Fibroblast of the aortic adventitia (primary cell): ENCODE results near the gene RFTN2. TPM values are rescaled to one million over a fixed set of nuclear protein-coding genes. Genes with fewer than 3 reads are reported as not detected.
"Not testable (repeated sequence)": the region's sequence is repeated elsewhere in the genome, so short reads cannot be mapped to it uniquely, and the experiment has no call there.

Experiments
- DNase-seq: peaks from one replicate; pipeline ENCODE4 v3.0.0-alpha.2; 2010; ENCODE audit warnings: low read depth
- H3K4me3 ChIP-seq: 2 replicates; pipeline ENCODE4 v1.5.1; 2011; ENCODE audit warnings: low read depth, mild to moderate bottlenecking, control low read depth, low read length, moderate library complexity
- total RNA-seq: library from RNA; depleted of rRNA; stranded (reverse); fragments of >200 nt; gene quantifications from 2 replicates; pipeline ENCODE4 v1.2.3, GENCODE V29; 2012; ENCODE audit warnings: low replicate concordance
- TF ChIP-seq, protein P1 (sequence below): IDR thresholded peaks from 2 replicates; pipeline ENCODE4 v1.5.1; 2011; ENCODE audit warnings: mild to moderate bottlenecking, low read length, control low read depth, inconsistent platforms; ENCODE audit not compliant: insufficient read depth

The RFTN2 gene
- total RNA-seq, 1 donor: 6.4 TPM

DNA sequence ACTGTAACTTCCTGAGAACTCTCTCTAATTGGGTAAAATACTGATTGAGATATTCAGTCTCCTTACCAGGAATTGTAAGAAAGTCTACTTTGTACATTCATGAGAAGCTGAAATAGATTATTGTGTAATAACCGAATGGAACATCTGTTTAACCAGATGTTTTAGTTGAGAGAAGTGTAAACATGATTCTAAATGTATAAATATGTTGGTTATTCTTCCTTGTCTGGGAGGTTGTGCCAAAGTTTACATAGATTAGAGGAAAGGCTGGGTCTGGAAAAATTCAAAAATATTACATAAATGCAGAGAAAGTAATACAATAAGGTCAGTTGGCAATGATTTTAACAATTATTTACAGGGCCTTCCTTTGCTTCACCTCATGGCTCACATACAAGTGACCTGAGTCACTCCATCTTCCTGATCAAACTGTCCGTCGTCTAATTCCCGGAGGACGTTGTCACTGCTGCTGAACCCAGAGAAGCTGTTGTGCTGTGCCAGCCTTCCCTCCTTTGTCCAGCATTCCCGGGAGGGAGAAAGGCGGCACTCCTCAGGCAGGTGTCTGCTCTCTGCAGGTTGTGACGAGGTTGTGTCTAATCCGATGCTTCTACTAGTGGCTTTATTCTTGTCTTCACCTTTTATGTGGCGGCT, 103.6 kb downstream of the RFTN2 start:
- H3K4me3 ChIP-seq: no peak overlapping the region
- peak; percentile 32 for DNase-seq
- TF ChIP-seq, protein P1, sequence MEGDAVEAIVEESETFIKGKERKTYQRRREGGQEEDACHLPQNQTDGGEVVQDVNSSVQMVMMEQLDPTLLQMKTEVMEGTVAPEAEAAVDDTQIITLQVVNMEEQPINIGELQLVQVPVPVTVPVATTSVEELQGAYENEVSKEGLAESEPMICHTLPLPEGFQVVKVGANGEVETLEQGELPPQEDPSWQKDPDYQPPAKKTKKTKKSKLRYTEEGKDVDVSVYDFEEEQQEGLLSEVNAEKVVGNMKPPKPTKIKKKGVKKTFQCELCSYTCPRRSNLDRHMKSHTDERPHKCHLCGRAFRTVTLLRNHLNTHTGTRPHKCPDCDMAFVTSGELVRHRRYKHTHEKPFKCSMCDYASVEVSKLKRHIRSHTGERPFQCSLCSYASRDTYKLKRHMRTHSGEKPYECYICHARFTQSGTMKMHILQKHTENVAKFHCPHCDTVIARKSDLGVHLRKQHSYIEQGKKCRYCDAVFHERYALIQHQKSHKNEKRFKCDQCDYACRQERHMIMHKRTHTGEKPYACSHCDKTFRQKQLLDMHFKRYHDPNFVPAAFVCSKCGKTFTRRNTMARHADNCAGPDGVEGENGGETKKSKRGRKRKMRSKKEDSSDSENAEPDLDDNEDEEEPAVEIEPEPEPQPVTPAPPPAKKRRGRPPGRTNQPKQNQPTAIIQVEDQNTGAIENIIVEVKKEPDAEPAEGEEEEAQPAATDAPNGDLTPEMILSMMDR: no peak

DNA sequence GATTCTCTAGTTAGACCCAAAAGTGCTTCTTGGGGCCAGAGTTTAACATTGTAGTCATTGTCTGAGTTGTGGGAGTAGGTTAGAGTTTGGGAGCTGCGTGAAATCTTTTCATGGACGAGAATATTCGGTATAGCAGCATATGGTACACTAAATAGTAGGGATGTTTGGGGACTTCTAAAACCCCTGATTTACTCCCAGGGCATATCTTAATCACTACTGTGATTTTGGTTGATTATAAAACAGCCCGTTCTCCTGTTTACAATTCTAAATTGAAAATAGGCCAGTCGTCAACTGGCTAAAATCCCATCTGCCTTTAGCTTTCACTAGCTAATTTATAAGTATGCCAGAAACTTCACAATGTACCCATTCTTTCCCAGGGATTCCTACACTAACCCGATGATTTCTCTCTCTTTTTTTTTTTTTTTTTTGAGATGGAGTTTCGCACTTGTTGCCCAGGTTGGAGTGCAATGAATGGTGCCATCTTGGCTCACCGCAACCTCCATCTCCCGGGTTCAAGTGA, 115.2 kb downstream of the RFTN2 start:
- no peak for DNase-seq
- H3K4me3 ChIP-seq: no peak overlapping the region
- TF ChIP-seq, protein P1: no peak

DNA sequence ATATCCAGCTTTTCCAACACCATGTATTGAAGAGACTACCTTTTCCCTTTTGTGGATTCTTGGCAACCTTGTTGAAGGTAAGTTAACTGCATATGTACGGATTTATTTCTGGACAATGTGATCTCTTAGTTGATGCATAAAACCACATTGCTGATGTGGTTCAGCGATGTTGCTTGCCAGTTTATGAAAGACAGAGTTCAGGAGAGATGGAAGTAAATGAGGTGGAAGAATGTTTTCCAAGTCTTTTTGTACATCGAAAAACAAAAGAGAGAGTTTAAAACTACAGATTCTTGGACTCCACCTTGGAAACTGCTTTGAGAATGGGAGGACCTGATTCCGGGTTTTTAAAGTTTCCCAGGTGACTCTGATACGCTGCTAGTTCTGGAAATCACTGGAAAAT, 115.7 kb downstream of the RFTN2 start:
- DNase-seq: no peak
- TF ChIP-seq, protein P1: no peak

DNA sequence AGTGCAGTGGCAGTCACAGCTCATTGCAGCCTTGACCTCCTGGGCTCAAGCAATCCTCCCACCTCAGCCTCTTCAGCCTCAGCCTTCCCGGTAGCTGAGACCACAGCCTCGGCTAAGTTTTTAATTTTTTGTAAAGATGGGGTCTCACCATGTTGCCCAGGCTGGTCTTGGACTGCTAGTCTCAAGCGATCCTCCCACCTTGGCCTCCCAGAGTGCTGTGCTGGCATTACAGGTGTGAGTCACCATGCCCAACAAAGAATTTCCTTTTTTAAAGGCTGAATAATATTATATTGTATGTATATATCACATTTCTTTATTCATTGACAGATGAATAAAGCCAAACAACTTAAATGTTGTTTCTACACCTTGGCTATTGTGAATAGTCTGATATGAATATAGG, 117.0 kb downstream of the RFTN2 start:
- TF ChIP-seq, protein P1: no peak
- no peak for DNase-seq
- H3K4me3 ChIP-seq: no peak overlapping the region

More for the DNA sequence above, 115.7 kb downstream of the RFTN2 start:
- H3K4me3 ChIP-seq: no peak overlapping the region

DNA sequence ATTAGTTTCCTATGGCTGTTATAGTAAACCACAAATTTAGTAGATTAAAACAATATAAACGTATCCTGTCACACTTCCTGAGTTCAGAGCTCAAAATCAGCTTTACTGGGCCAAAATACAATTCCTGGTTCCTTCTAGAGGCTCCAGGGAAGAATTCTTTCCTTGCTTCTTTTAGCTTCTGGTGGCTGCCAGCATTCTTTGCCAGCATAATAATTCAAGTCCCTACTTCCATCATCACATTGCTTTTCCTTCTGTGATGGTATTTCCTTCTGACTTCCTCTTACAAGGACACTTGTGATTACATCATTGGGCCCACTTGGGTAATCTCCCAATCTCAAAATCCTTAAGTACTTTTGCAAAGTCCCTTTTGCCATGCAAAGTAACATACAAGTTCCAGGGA, 118.9 kb downstream of the RFTN2 start:
- TF ChIP-seq, protein P1: no peak
- no peak overlapping the region for H3K4me3 ChIP-seq
- peak; percentile 56 for DNase-seq

DNA sequence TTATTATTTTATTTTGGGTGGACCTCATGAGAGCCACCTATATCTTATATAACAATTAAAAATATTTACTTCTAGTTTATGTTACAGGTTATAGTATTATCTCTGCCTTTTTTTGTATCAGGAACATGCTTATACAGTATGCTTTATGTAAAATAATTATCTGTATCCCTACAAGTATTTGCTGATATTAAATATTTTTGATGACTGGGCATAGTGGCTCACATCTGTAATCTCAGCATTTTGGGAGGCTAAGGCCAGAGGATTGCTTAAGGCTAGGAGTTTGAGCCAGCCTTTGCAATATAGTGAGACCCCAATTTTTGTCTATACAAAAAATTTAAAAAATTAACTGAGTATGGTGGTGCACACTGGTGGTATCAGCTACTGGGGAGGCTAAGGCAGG, 119.9 kb downstream of the RFTN2 start:
- no peak overlapping the region for H3K4me3 ChIP-seq
- no peak for DNase-seq
- TF ChIP-seq, protein P1: no peak

DNA sequence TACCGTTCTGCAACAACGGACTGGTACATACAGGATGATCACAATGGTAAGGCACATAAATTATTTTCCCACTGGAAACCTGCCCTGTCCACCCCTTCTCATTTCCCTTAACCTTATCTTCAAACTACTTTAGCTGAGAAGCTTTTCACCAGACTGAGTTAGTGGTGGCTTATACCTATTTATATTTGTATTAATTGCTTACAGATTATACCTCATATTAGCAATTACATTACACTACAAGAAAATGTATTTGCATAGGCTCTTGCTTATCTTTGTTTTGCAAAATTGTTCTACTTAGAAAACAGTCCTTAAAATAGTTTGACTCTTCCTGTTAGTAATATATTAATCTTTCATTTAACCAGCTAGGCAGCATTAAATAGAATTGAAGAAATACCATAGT, 124.1 kb downstream of the RFTN2 start:
- not testable (repeated sequence) for DNase-seq, H3K4me3 ChIP-seq
